Hepatocyte (in vitro differentiated cells): ENCODE measurements around the gene FHDC1.

Source experiments
- CTCF ChIP-seq: fragments of 200-600 bp; sonication (generic); IDR thresholded peaks from 2 replicates; pipeline ENCODE4 v1.5.1; 2016; ENCODE audit warnings: antibody characterized with exemption, mild to moderate bottlenecking; ENCODE audit not compliant: poor library complexity
- EZH2phosphoT487 ChIP-seq: fragments of 200-600 bp; sonication (generic); IDR thresholded peaks from one replicate; pipeline ENCODE4 v1.6.1; 2018; ENCODE audit warnings: antibody characterized with exemption, mild to moderate bottlenecking, low read depth, moderate library complexity; ENCODE audit not compliant: unreplicated experiment, severe bottlenecking

- no peak for TF ChIP-seq EZH2phosphoT487
- no peak for TF ChIP-seq CTCF
Measured at GRCh38 chr4:152947311-152947710, 11.2 kb downstream of the FHDC1 start.
